Mesenchymal stem cell (in vitro differentiated cells and primary cell): ENCODE data around the gene LEUTX.

Experiments
- DNase-seq: peaks from one replicate; pipeline ENCODE4 v3.0.0-alpha.2; 2013
- H2AFZ ChIP-seq: one replicate; pipeline ENCODE4 v1.6.1; 2013; ENCODE audit warnings: low read depth, mild to moderate bottlenecking, control low read depth, inconsistent platforms, low read length, moderate library complexity
- H2AK5ac ChIP-seq: 2 replicates; pipeline ENCODE4 v1.6.1; 2013; ENCODE audit warnings: low read length, moderate library complexity, mild to moderate bottlenecking, inconsistent platforms; ENCODE audit not compliant: severe bottlenecking
- H2BK120ac ChIP-seq: one replicate; pipeline ENCODE4 v1.6.1; 2013; ENCODE audit warnings: low read depth, mild to moderate bottlenecking, inconsistent platforms, low read length, moderate library complexity
- H2BK12ac ChIP-seq, 2 experiments: one replicate each; pipeline ENCODE4 v1.6.1; 2013; ENCODE audit warnings: inconsistent platforms in 2 of 2, low read length in 2 of 2, mild to moderate bottlenecking in 2 of 2, moderate library complexity in 2 of 2, control low read depth in 1 of 2
- H2BK15ac ChIP-seq: one replicate; pipeline ENCODE4 v1.6.1; 2013; ENCODE audit warnings: mild to moderate bottlenecking, low read depth, inconsistent platforms; ENCODE audit not compliant: poor library complexity, severe bottlenecking
- H2BK5ac ChIP-seq: 2 replicates; pipeline ENCODE4 v1.6.1; 2013; ENCODE audit warnings: low read depth, mild to moderate bottlenecking, low read length, control low read depth, inconsistent platforms; ENCODE audit not compliant: poor library complexity, severe bottlenecking
- H3K14ac ChIP-seq, 2 experiments: one replicate each; pipeline ENCODE4 v1.6.1; 2013; ENCODE audit warnings: inconsistent platforms in 2 of 2, low read length in 2 of 2, control low read depth in 1 of 2, mild to moderate bottlenecking in 1 of 2, moderate library complexity in 1 of 2
- H3K18ac ChIP-seq, 2 experiments: one replicate each; pipeline ENCODE4 v1.6.1; 2013; ENCODE audit warnings: inconsistent platforms in 2 of 2, low read length in 2 of 2, control low read depth in 1 of 2, low read depth in 1 of 2, mild to moderate bottlenecking in 1 of 2
- H3K23ac ChIP-seq, 2 experiments: one replicate each; pipeline ENCODE4 v1.6.1; 2013; ENCODE audit warnings: inconsistent platforms in 2 of 2, low read length in 2 of 2, mild to moderate bottlenecking in 2 of 2, moderate library complexity in 2 of 2, control low read depth in 1 of 2
- H3K27ac ChIP-seq: 2 replicates; pipeline ENCODE4 v1.5.1; 2013; ENCODE audit warnings: mild to moderate bottlenecking, moderate library complexity, low read length, control low read depth, inconsistent platforms; ENCODE audit not compliant: poor library complexity, severe bottlenecking
- H3K27me3 ChIP-seq, 2 experiments: 2 replicates each; pipeline versions ENCODE4 v1.6.1 to v1.7.0; 2013; ENCODE audit warnings: low read length in 2 of 2, mild to moderate bottlenecking in 2 of 2, moderate library complexity in 2 of 2, control low read depth in 1 of 2, inconsistent platforms in 1 of 2; ENCODE audit not compliant: control insufficient read depth in 1 of 2, insufficient read depth in 1 of 2
- H3K36me3 ChIP-seq, 2 experiments: 2 replicates each; pipeline versions ENCODE4 v1.6.1 to v1.7.0; 2013; ENCODE audit warnings: low read length in 2 of 2, control low read depth in 1 of 2, inconsistent platforms in 1 of 2, low read depth in 1 of 2, mild to moderate bottlenecking in 1 of 2; ENCODE audit not compliant: insufficient read depth in 2 of 2, control insufficient read depth in 1 of 2
- H3K4ac ChIP-seq, 2 experiments: one replicate each; pipeline ENCODE4 v1.6.1; 2013; ENCODE audit warnings: inconsistent platforms in 2 of 2, low read length in 2 of 2, mild to moderate bottlenecking in 2 of 2, moderate library complexity in 2 of 2, control low read depth in 1 of 2, low read depth in 1 of 2
- H3K4me1 ChIP-seq: 2 replicates; pipeline ENCODE4 v1.6.1; 2013; ENCODE audit warnings: low read depth, low read length, control low read depth; ENCODE audit not compliant: control insufficient read depth, insufficient read depth
- H3K4me2 ChIP-seq: 2 replicates; pipeline ENCODE4 v1.6.1; 2013; ENCODE audit warnings: low read length, mild to moderate bottlenecking, inconsistent platforms; ENCODE audit not compliant: poor library complexity, severe bottlenecking
- H3K4me3 ChIP-seq, 2 experiments: 2 replicates each; pipeline versions ENCODE4 v1.5.1 to v1.7.0; 2013; ENCODE audit warnings: low read length in 2 of 2, mild to moderate bottlenecking in 2 of 2, control low read depth in 1 of 2, low read depth in 1 of 2; ENCODE audit not compliant: insufficient read depth in 1 of 2
- H3K79me1 ChIP-seq: replicated peaks from 2 replicates; pipeline ENCODE4 v1.6.1; 2013; ENCODE audit warnings: mild to moderate bottlenecking, control low read depth, low read length, inconsistent platforms; ENCODE audit not compliant: poor library complexity, severe bottlenecking
- H3K9ac ChIP-seq: 2 replicates; pipeline ENCODE4 v1.7.0; 2013; ENCODE audit warnings: mild to moderate bottlenecking, low read length, moderate library complexity
- H3K9me3 ChIP-seq: 2 replicates; pipeline ENCODE4 v1.7.0; 2013; ENCODE audit warnings: mild to moderate bottlenecking, low read length; ENCODE audit not compliant: control insufficient read depth
- H4K8ac ChIP-seq: one replicate; pipeline ENCODE4 v1.6.1; 2013; ENCODE audit warnings: inconsistent platforms, mild to moderate bottlenecking, low read length, moderate library complexity
- H4K91ac ChIP-seq: one replicate; pipeline ENCODE4 v1.6.1; 2013; ENCODE audit warnings: mild to moderate bottlenecking, low read length, inconsistent platforms
- WGBS: methylation state at CpG from one replicate; pipeline ENCODE4 v1.1.7; 2013; ENCODE audit warnings: mixed read lengths; 5-methylcytosine and 5-hydroxymethylcytosine counted together

LEUTX gene

DNA sequence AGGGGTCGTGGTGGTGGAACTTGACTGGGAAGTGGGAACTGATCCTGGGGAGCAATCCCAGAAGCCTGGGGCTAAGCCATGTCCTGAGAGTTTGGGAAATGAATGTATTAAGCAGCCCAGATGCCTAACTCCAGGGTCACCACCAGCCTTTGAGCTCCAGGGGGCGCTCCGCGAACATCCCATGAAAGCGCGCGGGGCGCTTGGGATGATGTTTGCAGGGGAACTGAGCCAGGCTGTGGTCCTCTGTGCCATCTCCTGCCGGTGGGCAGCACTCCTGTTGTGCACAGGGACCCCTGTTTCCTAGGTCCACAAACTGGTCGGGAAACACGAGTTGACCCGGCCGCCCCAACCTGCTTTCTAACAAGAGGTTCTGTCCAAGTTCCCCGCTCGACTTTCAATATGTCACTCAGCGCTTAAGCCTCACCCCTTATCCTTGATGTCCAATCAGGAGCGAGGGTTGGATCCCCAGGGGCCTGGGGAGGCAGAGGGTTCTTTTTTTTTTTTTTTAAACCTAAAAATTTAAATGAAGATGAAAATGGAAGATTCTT is 14.4 kb downstream of the LEUTX start:
- no peak overlapping the region for H3K9ac ChIP-seq
- H3K36me3 ChIP-seq = no peaks in the 10 kb centered on the region
- H2AK5ac ChIP-seq = no peak overlapping the region
- no peak overlapping the region for H3K18ac ChIP-seq
- no peak overlapping the region for H3K23ac ChIP-seq
- H3K27ac ChIP-seq = no peak overlapping the region
- H3K4me2 ChIP-seq = peak overlapping the region; percentile 59
- no peak overlapping the region for H3K14ac ChIP-seq
- 1% methylated on average over 16 of the region's 17 CpGs for WGBS
- peak overlapping the region; percentile 42 to 84 for H3K4me3 ChIP-seq
- H4K8ac ChIP-seq = no peak overlapping the region
- DNase-seq = peak; percentile 86
- no peak overlapping the region for H2BK5ac ChIP-seq
- H3K9me3 ChIP-seq = peaks cover 9% of the 10 kb centered on the region
- peaks cover 13 to 27% of the 10 kb centered on the region in 2 experiments for H3K27me3 ChIP-seq
- H3K4ac ChIP-seq = no peak overlapping the region
- peak overlapping the region; percentile 21 for H2AFZ ChIP-seq
- no peak overlapping the region for H2BK15ac ChIP-seq
- H3K79me1 ChIP-seq = no peaks in the 10 kb centered on the region
- no peak overlapping the region for H2BK120ac ChIP-seq
- H2BK12ac ChIP-seq = no peak overlapping the region
- H3K4me1 ChIP-seq = no peaks in the 10 kb centered on the region
- H4K91ac ChIP-seq = no peak overlapping the region

- Histone ChIP-seq H2BK15ac (no peak overlapping the region), H3K4me2 (no peak overlapping the region), H3K14ac (no peak overlapping the region), H3K79me1 (no peaks in the 10 kb centered on the region), H2BK12ac (no peak overlapping the region), H3K4ac (no peak overlapping the region), H3K9me3 (no peaks in the 10 kb centered on the region), H2AK5ac (no peak overlapping the region), H3K4me1 (no peaks in the 10 kb centered on the region), H3K18ac (no peak overlapping the region), H3K23ac (no peak overlapping the region), H3K27ac (no peak overlapping the region), H2BK120ac (no peak overlapping the region), H3K9ac (no peak overlapping the region), H4K8ac (no peak overlapping the region), H2BK5ac (no peak overlapping the region), H4K91ac (no peak overlapping the region), H2AFZ (no peak overlapping the region), H3K27me3 (peaks cover 13 to 27% of the 10 kb centered on the region in 2 experiments), H3K4me3 (no peak overlapping the region), H3K36me3 (no peaks in the 10 kb centered on the region)
- WGBS = 70% methylated on average over 4 of the region's 5 CpGs
- DNase-seq = no peak
These were observed 16.3 kb downstream of the LEUTX start for GRCh38 chr19:39795001-39795400.

- no peak overlapping the region for H2AFZ ChIP-seq
- H3K4me3 ChIP-seq = no peak overlapping the region
- H4K91ac ChIP-seq = no peak overlapping the region
- no peak overlapping the region for H3K9ac ChIP-seq
- H3K36me3 ChIP-seq = no peaks in the 10 kb centered on the region
- no peak overlapping the region for H2BK15ac ChIP-seq
- peaks cover 13 to 27% of the 10 kb centered on the region in 2 experiments for H3K27me3 ChIP-seq
- no peak overlapping the region for H2BK12ac ChIP-seq
- H4K8ac ChIP-seq = no peak overlapping the region
- H3K79me1 ChIP-seq = no peaks in the 10 kb centered on the region
- DNase-seq = no peak
- peak overlapping the region in 1 of 2 experiments; percentile 27 for H3K23ac ChIP-seq
- no peak overlapping the region for H3K18ac ChIP-seq
- no peak overlapping the region for H2BK120ac ChIP-seq
- H2AK5ac ChIP-seq = no peak overlapping the region
- no peak overlapping the region for H2BK5ac ChIP-seq
- H3K4ac ChIP-seq = no peak overlapping the region
- no peak overlapping the region for H3K14ac ChIP-seq
- WGBS = 34% methylated on average over 2 of the region's 2 CpGs
- H3K4me2 ChIP-seq = no peak overlapping the region
- no peaks in the 10 kb centered on the region for H3K4me1 ChIP-seq
- H3K27ac ChIP-seq = no peak overlapping the region
- no peaks in the 10 kb centered on the region for H3K9me3 ChIP-seq
These were observed 17.4 kb downstream of the LEUTX start for GRCh38 chr19:39796000-39796498.

DNA sequence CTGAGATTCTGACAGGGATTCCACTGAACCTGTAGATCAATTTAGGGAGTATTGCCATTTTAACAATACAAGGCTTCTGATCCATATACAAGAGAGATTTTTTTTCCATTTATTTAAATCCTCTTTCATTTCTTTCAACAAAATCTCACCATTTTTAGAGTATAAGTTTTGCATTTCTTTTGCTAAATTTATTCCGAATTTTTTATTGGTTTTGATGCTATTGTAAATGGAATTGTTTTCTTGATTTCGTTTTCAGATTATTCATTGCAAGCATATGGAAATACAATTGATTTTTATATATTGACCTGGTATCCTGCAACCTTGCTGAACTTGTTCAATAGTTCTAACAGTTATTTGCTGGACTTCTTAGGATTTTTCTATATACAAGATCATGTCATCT is 18.4 kb downstream of the LEUTX start:
- Histone ChIP-seq H4K8ac (no peak overlapping the region), H3K14ac (no peak overlapping the region), H2BK120ac (no peak overlapping the region), H3K9me3 (no peaks in the 10 kb centered on the region), H3K27ac (no peak overlapping the region), H3K79me1 (no peaks in the 10 kb centered on the region), H4K91ac (no peak overlapping the region), H3K4ac (no peak overlapping the region), H2BK12ac (no peak overlapping the region), H3K36me3 (no peaks in the 10 kb centered on the region), H3K4me3 (no peak overlapping the region), H3K23ac (no peak overlapping the region), H2AFZ (no peak overlapping the region), H2BK15ac (no peak overlapping the region), H3K9ac (no peak overlapping the region), H2AK5ac (no peak overlapping the region), H3K4me2 (no peak overlapping the region), H2BK5ac (no peak overlapping the region), H3K27me3 (peaks cover 13 to 32% of the 10 kb centered on the region in 2 experiments), H3K4me1 (no peaks in the 10 kb centered on the region), H3K18ac (no peak overlapping the region)
- WGBS = no CpG with 5 or more reads among the region's 2 CpGs
- DNase-seq = no peak
